H1 (cell line): ENCODE data around the gene RASEF.

Experiments used
- CHD2 ChIP-seq: IDR thresholded peaks from 2 replicates; pipeline ENCODE4 v1.6.1; 2012; ENCODE audit warnings: low read length, improper control_type of control experiment
- EZH2 ChIP-seq: fragments of 200-600 bp; sonication (generic); IDR thresholded peaks from 2 replicates; pipeline ENCODE4 v1.7.1; 2012; ENCODE audit warnings: low read depth, mild to moderate bottlenecking, moderate library complexity, low read length, inconsistent platforms; ENCODE audit not compliant: severe bottlenecking
- HDAC2 ChIP-seq, 2 experiments: fragments of 300-600 bp in 1 of 2; sonication (generic) in 1 of 2; IDR thresholded peaks; 2 replicates each; pipeline ENCODE4 v1.6.1; 2011 to 2012; ENCODE audit warnings: low read depth in 2 of 2, low read length in 2 of 2, mild to moderate bottlenecking in 2 of 2, moderate library complexity in 2 of 2, borderline replicate concordance in 1 of 2, inconsistent platforms in 1 of 2
- KDM5A ChIP-seq: fragments of 200-600 bp; IDR thresholded peaks from 2 replicates; pipeline ENCODE4 v1.7.1; 2012; ENCODE audit warnings: mild to moderate bottlenecking, low read length, inconsistent platforms, mixed read lengths
- NRF1 ChIP-seq: IDR thresholded peaks from 2 replicates; pipeline ENCODE4 v1.6.1; 2011; ENCODE audit warnings: mild to moderate bottlenecking, low read depth, low read length, improper control_type of control experiment
- POLR2AphosphoS5 ChIP-seq: IDR thresholded peaks from 2 replicates; pipeline ENCODE4 v1.6.1; 2011; ENCODE audit warnings: low read depth, low read length
- RAD21 ChIP-seq, 2 experiments: IDR thresholded peaks in 1 of 2; conservative IDR thresholded peaks in 1 of 2; 2 replicates each; pipeline ENCODE4 v1.6.1; 2011; ENCODE audit warnings: low read depth in 2 of 2, low read length in 2 of 2, improper control_type of control experiment in 1 of 2, inconsistent platforms in 1 of 2, mild to moderate bottlenecking in 1 of 2, moderate library complexity in 1 of 2
- SIN3A ChIP-seq, 2 experiments: IDR thresholded peaks in 1 of 2; conservative IDR thresholded peaks in 1 of 2; 2 replicates each; pipeline ENCODE4 v1.6.1; 2011 to 2012; ENCODE audit warnings: low read length in 2 of 2, improper control_type of control experiment in 1 of 2, low read depth in 1 of 2, mild to moderate bottlenecking in 1 of 2
- TF ChIP-seq, protein P1 (sequence below), 3 experiments: IDR thresholded peaks; 1 replicate in 2 of 3; 2 replicates in 1 of 3; pipeline versions ENCODE4 v1.5.1 to v1.6.1; 2011; ENCODE audit warnings: low read length in 3 of 3, mild to moderate bottlenecking in 3 of 3, inconsistent platforms in 2 of 3, low read depth in 1 of 3, moderate library complexity in 1 of 3; ENCODE audit not compliant: insufficient read depth in 1 of 3; ENCODE audit errors: control extremely low read depth in 1 of 3
- TF ChIP-seq, protein P2 (sequence below): IDR thresholded peaks from 2 replicates; pipeline ENCODE4 v1.6.1; 2012; ENCODE audit warnings: inconsistent platforms

DNA sequence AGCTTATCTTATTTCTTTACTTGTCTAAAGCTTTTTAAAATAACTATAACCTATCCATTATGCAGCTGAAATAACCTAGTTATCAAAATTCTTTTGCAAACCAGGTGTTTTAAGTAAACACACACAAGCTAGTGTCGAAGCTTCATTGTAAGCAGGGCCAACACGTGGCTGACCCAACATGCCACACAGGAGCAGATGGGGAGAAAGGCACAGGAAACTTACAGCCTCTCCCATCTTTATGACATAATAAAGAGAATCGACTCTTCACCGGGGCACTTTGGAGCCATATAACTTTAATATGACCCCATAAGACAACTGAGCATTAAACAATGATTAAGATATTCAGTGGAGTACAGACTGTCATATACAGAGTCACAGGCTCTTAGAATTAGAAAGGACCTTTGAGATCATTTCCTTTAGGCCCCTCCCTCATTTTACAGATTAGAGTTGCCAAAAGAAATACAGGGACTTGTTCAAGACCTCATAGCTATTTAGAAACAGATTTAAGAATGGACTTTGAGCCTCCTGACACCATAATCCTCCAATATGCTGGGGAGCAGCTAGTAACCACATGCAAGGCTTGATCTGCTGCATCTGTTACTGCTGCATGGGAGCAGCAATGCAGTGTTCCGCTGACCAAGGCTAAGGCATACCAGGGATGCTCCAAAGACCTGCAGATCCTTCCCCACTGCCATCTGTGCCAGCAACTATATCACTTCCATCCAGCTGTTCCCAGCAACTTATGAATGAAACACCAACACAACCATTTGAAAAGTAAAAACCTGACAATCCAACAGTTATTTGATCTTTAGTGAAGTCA, 75.4 kb downstream of the RASEF start:
- TF ChIP-seq, protein P1, sequence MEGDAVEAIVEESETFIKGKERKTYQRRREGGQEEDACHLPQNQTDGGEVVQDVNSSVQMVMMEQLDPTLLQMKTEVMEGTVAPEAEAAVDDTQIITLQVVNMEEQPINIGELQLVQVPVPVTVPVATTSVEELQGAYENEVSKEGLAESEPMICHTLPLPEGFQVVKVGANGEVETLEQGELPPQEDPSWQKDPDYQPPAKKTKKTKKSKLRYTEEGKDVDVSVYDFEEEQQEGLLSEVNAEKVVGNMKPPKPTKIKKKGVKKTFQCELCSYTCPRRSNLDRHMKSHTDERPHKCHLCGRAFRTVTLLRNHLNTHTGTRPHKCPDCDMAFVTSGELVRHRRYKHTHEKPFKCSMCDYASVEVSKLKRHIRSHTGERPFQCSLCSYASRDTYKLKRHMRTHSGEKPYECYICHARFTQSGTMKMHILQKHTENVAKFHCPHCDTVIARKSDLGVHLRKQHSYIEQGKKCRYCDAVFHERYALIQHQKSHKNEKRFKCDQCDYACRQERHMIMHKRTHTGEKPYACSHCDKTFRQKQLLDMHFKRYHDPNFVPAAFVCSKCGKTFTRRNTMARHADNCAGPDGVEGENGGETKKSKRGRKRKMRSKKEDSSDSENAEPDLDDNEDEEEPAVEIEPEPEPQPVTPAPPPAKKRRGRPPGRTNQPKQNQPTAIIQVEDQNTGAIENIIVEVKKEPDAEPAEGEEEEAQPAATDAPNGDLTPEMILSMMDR (IDR thresholded peaks at IDR 0.05; ENCODE audit: control extremely low read depth in 1 of 3, insufficient read depth in 1 of 3, low read depth in 1 of 3, low read length in 3 of 3), result no peak
- TF ChIP-seq NRF1 (no peak), SIN3A (conservative IDR thresholded peaks at IDR 0.05 in 1 of 2, IDR thresholded peaks at IDR 0.05 in 1 of 2; ENCODE audit: low read depth in 1 of 2, low read length in 2 of 2) (no peak), KDM5A (no peak), HDAC2 (IDR thresholded peaks at IDR 0.05; ENCODE audit: borderline replicate concordance in 1 of 2, low read depth in 2 of 2, low read length in 2 of 2) (no peak), POLR2AphosphoS5 (no peak), CHD2 (no peak), RAD21 (IDR thresholded peaks at IDR 0.05 in 1 of 2, conservative IDR thresholded peaks at IDR 0.05 in 1 of 2; ENCODE audit: low read depth in 2 of 2, low read length in 2 of 2) (no peak), EZH2 (no peak)
- TF ChIP-seq, protein P2, sequence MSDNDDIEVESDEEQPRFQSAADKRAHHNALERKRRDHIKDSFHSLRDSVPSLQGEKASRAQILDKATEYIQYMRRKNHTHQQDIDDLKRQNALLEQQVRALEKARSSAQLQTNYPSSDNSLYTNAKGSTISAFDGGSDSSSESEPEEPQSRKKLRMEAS, result no peak
